GM18870 (cell line): ENCODE measurements around the gene KRCC1.

Experiments
- ATAC-seq: cut with Tn5 transposase; IDR thresholded peaks from one replicate; pipeline ENCODE4 v1.9.1; 2021; ENCODE audit warnings: moderate library complexity; ENCODE audit not compliant: unreplicated experiment

The KRCC1 gene

GRCh38 chr2:88055371-88056128 is at the start of gene KRCC1:
Gene KRCC1 (minus strand): TSS chr2:88055783. CDS start chr2:88028563, 27,220 bp downstream.
- peak; percentile 80 for ATAC-seq

- ATAC-seq: no peak
These were observed 44.9 kb upstream of the KRCC1 start for GRCh38 chr2:88100489-88100858.

GRCh38 chr2:88099798-88100488 is 44.4 kb upstream of the KRCC1 start:
- ATAC-seq: no peak

- ATAC-seq: no peak
These were observed 42.9 kb upstream of the KRCC1 start for GRCh38 chr2:88098558-88098900.

- no peak for ATAC-seq
These were observed 42.4 kb upstream of the KRCC1 start for GRCh38 chr2:88097891-88098557.

- ATAC-seq: no peak
These were observed 41.6 kb upstream of the KRCC1 start for GRCh38 chr2:88097192-88097591.

- ATAC-seq: no peak
These were observed 41.1 kb upstream of the KRCC1 start for GRCh38 chr2:88096708-88097107.

- no peak for ATAC-seq
These were observed 39.4 kb upstream of the KRCC1 start for GRCh38 chr2:88095022-88095421.

- ATAC-seq: no peak
These were observed 37.2 kb upstream of the KRCC1 start for GRCh38 chr2:88092773-88093172.

GRCh38 chr2:88091943-88092342 is 36.4 kb upstream of the KRCC1 start:
- no peak for ATAC-seq

GRCh38 chr2:88090446-88091283 is 35.1 kb upstream of the KRCC1 start:
- ATAC-seq: no peak

- ATAC-seq: no peak
These were observed 33.4 kb upstream of the KRCC1 start for GRCh38 chr2:88088999-88089398.

- no peak for ATAC-seq
These were observed 32.2 kb upstream of the KRCC1 start for GRCh38 chr2:88087763-88088162.

GRCh38 chr2:88087073-88087472 is 31.5 kb upstream of the KRCC1 start:
- no peak for ATAC-seq

- no peak for ATAC-seq
These were observed 30.8 kb upstream of the KRCC1 start for GRCh38 chr2:88086401-88086800.

- no peak for ATAC-seq
These were observed 30.0 kb upstream of the KRCC1 start for GRCh38 chr2:88085602-88086001.

GRCh38 chr2:88085099-88085498 is 29.5 kb upstream of the KRCC1 start:
- no peak for ATAC-seq

- no peak for ATAC-seq
These were observed 27.2 kb upstream of the KRCC1 start for GRCh38 chr2:88082781-88083180.

GRCh38 chr2:88081924-88082608 is 26.5 kb upstream of the KRCC1 start:
- ATAC-seq: no peak

GRCh38 chr2:88080545-88080944 is 25.0 kb upstream of the KRCC1 start:
- no peak for ATAC-seq
